Ovary (tissue), 9 donors: ENCODE results near the gene SMIM24. TPM values are rescaled to one million over a fixed set of nuclear protein-coding genes. Genes with fewer than 3 reads are reported as not detected.
"Not testable (repeated sequence)": the region's sequence is repeated elsewhere in the genome, so short reads cannot be mapped to it uniquely, and the experiment has no call there.

ENCODE experiments used
- DNase-seq, 5 donors: peaks; one replicate each; pipeline ENCODE4 v3.0.0-alpha.2; 2019 to 2020
- H3K27ac ChIP-seq, 2 donors: fragments of 200-600 bp; one replicate each; pipeline versions ENCODE4 v1.5.1 to v1.8.0; 2019 to 2022
- H3K27me3 ChIP-seq: fragments of 200-600 bp; one replicate; pipeline ENCODE4 v1.8.0; 2022
- H3K36me3 ChIP-seq: fragments of 200-600 bp; sonication (generic); one replicate; pipeline ENCODE4 v1.5.1; 2019
- H3K4me1 ChIP-seq: one replicate; pipeline ENCODE4 v1.8.1; 2013; ENCODE audit warnings: mild to moderate bottlenecking, moderate library complexity; ENCODE audit not compliant: insufficient read depth
- H3K4me3 ChIP-seq: fragments of 200-600 bp; sonication (generic); one replicate; pipeline ENCODE4 v1.5.1; 2017
- H3K9me3 ChIP-seq, 2 donors: fragments of 200-600 bp in 1 of 2; sonication (generic) in 1 of 2; one replicate each; pipeline versions ENCODE4 v1.5.1 to v1.8.1; 2013 to 2019; ENCODE audit warnings: mild to moderate bottlenecking in 1 of 2, moderate library complexity in 1 of 2
- EP300 ChIP-seq: sonication (generic); formaldehyde crosslinking; IDR thresholded peaks from one replicate; pipeline ENCODE4 v1.6.1; 2017; ENCODE audit warnings: antibody characterized with exemption
- POLR2A ChIP-seq: fragments of 450-650 bp; IDR thresholded peaks from one replicate; pipeline ENCODE4 v1.6.1; 2017; ENCODE audit warnings: antibody characterized with exemption, mild to moderate bottlenecking, moderate library complexity
- WGBS, 3 donors: extraction: QIAGEN DNeasy Blood & Tissue Kit in 1 of 3; methylation state at CpG; one replicate each; pipeline versions ENCODE4 v1.1.5 to v1.1.7; 2013 to 2017; 5-methylcytosine and 5-hydroxymethylcytosine counted together
- intact Hi-C, 4 donors: fragments of 100-400 bp; cut with DNase I; formaldehyde crosslinking; loops; one replicate each; pipeline versions ENCODE4 v1.11.0 to v1.15.1; 2022 to 2023
- polyA plus RNA-seq, 2 donors: library from polyadenylated mRNA; stranded (reverse); fragments of 200-250 nt in 1 of 2; fragments of 350-450 nt in 1 of 2; fragmentation: Illumina TruSeq in 1 of 2; extraction: RNeasy Lipid Tissue Mini Kit (QIAGEN cat#74804) in 1 of 2; gene quantifications; one replicate each; pipeline ENCODE4 v1.2.3, GENCODE V29; 2013 to 2014
- total RNA-seq, 7 donors: library from RNA; depleted of rRNA in 2 of 7; stranded (reverse); fragments of >200 nt in 2 of 7; fragmentation: NEBNext Ultra II Directional in 3 of 7; extraction: Animal tissue kit (Norgen Biotek cat#: 25700) in 3 of 7; gene quantifications; one replicate each; pipeline versions ENCODE4 v1.1.0 to v1.2.4, GENCODE V29; 2016 to 2023
- TF ChIP-seq, protein P1 (sequence below), 3 donors: fragments of 450-650 bp in 2 of 3; fragments of 200-600 bp in 1 of 3; IDR thresholded peaks; one replicate each; pipeline versions ENCODE4 v1.5.1 to v1.8.0; 2016 to 2022; ENCODE audit warnings: antibody characterized with exemption in 3 of 3, mild to moderate bottlenecking in 1 of 3
- donor health status: DM: no; HTN: no; CAD: no; lungs with moderate emphysema.
- donor health status: DM: no; HTN: no; CAD: no.
- donor health status: Bipolar disorder and iron deficiency.
- donor health status: DM: yes; HTN: yes; CAD: no.
- donor health status: DM: no; HTN: no; CAD: no.
- donor health status: DM: yes; HTN: yes; CAD: no.

The SMIM24 gene
- total and polyA plus RNA-seq, 9 donors = 0.10 to 2.6 (median 0.94) TPM; not detected in 3

GRCh38 chr19:3511506-3512251, 31.4 kb upstream of the SMIM24 start:
- H3K9me3 ChIP-seq = no peaks in the 10 kb centered on the region
- no peak overlapping the region for H3K4me3 ChIP-seq
- no peaks in the 10 kb centered on the region for H3K36me3 ChIP-seq
- no peaks in the 10 kb centered on the region for H3K27me3 ChIP-seq
- intact Hi-C loops = no loop called here
- TF ChIP-seq EP300 (no peak), POLR2A (no peak)
- TF ChIP-seq, protein P1, sequence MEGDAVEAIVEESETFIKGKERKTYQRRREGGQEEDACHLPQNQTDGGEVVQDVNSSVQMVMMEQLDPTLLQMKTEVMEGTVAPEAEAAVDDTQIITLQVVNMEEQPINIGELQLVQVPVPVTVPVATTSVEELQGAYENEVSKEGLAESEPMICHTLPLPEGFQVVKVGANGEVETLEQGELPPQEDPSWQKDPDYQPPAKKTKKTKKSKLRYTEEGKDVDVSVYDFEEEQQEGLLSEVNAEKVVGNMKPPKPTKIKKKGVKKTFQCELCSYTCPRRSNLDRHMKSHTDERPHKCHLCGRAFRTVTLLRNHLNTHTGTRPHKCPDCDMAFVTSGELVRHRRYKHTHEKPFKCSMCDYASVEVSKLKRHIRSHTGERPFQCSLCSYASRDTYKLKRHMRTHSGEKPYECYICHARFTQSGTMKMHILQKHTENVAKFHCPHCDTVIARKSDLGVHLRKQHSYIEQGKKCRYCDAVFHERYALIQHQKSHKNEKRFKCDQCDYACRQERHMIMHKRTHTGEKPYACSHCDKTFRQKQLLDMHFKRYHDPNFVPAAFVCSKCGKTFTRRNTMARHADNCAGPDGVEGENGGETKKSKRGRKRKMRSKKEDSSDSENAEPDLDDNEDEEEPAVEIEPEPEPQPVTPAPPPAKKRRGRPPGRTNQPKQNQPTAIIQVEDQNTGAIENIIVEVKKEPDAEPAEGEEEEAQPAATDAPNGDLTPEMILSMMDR (IDR thresholded peaks at IDR 0.05) = no peak
- H3K27ac ChIP-seq = no peak overlapping the region
- 76 to 85% (median 81%) methylated on average over 26 of the region's 26 CpGs for WGBS, 3 donors
- DNase-seq = peak in 1 of 5 donors; percentile 37
- peaks cover 13% of the 10 kb centered on the region for H3K4me1 ChIP-seq

DNA sequence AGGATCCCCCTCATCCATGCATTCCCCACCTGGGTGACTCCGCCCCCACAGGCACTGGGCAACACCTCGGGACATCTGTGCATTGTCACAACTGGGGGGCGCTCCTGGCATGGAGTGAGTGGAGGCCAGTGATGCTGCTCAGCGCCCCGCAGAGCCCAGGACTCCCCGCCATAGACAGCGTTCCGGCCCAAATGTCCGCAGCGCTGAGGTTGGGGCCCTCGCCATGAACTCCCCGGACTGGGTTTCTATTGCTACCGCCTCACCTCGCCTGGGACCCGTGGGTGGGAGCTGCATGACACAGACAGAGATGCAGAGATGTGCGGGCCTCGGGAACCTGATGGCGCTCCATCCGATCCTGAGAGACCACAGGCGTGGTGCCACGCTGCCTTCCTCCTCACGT, 30.4 kb upstream of the SMIM24 start:
- H3K4me3 ChIP-seq = no peak overlapping the region
- no peak overlapping the region for H3K27ac ChIP-seq
- no peaks in the 10 kb centered on the region for H3K27me3 ChIP-seq
- H3K9me3 ChIP-seq = no peaks in the 10 kb centered on the region
- 79 to 88% (median 86%) methylated on average over 22 of the region's 22 CpGs for WGBS, 3 donors
- intact Hi-C loops = no loop called here
- H3K4me1 ChIP-seq = peaks cover 11% of the 10 kb centered on the region
- H3K36me3 ChIP-seq = no peaks in the 10 kb centered on the region
- DNase-seq = peak in 1 of 5 donors; percentile 35
- no peak for TF ChIP-seq POLR2A
- TF ChIP-seq, protein P1 (IDR thresholded peaks at IDR 0.05) = no peak
- no peak for TF ChIP-seq EP300

DNA sequence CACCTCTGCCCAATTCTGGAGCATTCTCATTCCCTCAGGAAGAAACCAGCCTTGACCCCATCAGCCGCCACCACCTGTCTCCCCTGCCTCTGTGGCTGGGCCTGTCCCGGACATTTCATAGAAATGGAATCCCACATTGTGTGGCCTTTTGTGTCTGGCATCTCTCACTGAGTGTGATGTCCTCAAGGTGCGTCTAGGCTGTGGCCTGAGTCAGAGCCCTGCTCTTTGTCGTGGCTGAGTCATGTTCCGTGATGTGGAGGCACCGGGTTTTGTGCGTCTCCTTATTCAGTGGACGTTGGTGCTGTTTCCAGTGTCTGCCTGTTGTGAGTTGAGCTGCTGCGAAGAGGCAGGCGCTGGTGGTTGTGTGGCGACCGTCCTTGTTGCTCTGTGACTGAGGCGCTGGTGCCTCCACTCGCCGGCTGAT, 29.3 kb upstream of the SMIM24 start:
- WGBS, 3 donors = 80 to 83% (median 82%) methylated on average over 15 of the region's 15 CpGs
- no peak overlapping the region for H3K27ac ChIP-seq

GRCh38 chr19:3508771-3509535, 28.6 kb upstream of the SMIM24 start:
- intact Hi-C loops = no loop called here
- no peaks in the 10 kb centered on the region for H3K36me3 ChIP-seq
- no peak overlapping the region for H3K27ac ChIP-seq
- WGBS, 3 donors = 81 to 86% (median 81%) methylated on average over 23 of the region's 23 CpGs
- H3K4me1 ChIP-seq = peaks cover 11% of the 10 kb centered on the region
- H3K4me3 ChIP-seq = no peak overlapping the region
- H3K9me3 ChIP-seq = no peaks in the 10 kb centered on the region
- TF ChIP-seq, protein P1 (IDR thresholded peaks at IDR 0.05) = no peak
- TF ChIP-seq EP300 (no peak), POLR2A (no peak)
- peak in 2 of 5 donors; percentile 25 to 34 for DNase-seq
- H3K27me3 ChIP-seq = no peaks in the 10 kb centered on the region

More for the DNA sequence above, 29.3 kb upstream of the SMIM24 start:
- Histone ChIP-seq H3K4me1 (peaks cover 11% of the 10 kb centered on the region), H3K4me3 (no peak overlapping the region), H3K27me3 (no peaks in the 10 kb centered on the region), H3K9me3 (no peaks in the 10 kb centered on the region), H3K36me3 (no peaks in the 10 kb centered on the region)
- peak in 1 of 5 donors; percentile 32 for DNase-seq
- intact Hi-C loops = no loop called here
- no peak for TF ChIP-seq POLR2A
- no peak for TF ChIP-seq EP300
- TF ChIP-seq, protein P1 (IDR thresholded peaks at IDR 0.05) = no peak

- H3K36me3 ChIP-seq, H3K9me3 ChIP-seq, H3K4me1 ChIP-seq, DNase-seq, intact Hi-C loops, H3K4me3 ChIP-seq, H3K27me3 ChIP-seq, H3K27ac ChIP-seq: not testable (repeated sequence)
- WGBS, 3 donors = 90 to 94% (median 92%) methylated on average over 18 of the region's 18 CpGs
Observed at GRCh38 chr19:3508121-3508661, 27.9 kb upstream of the SMIM24 start.
